Esophagus muscularis mucosa (tissue), 4 donors: ENCODE data around the gene ETDC. TPM values are rescaled to one million over a fixed set of nuclear protein-coding genes. Genes with fewer than 3 reads are reported as not detected.

Experiments used
- DNase-seq: peaks from one replicate; pipeline ENCODE4 v3.0.0-alpha.2; 2017; ENCODE audit errors: extremely low spot score
- H3K27ac ChIP-seq, 4 donors: fragments of 200-600 bp; sonication (generic); replicated peaks in 1 of 4; 1 replicate in 3 of 4; 2 replicates in 1 of 4; pipeline ENCODE4 v1.5.1; 2016 to 2019; ENCODE audit warnings: mild to moderate bottlenecking in 1 of 4
- H3K27me3 ChIP-seq, 4 donors: fragments of 200-600 bp; sonication (generic); one replicate each; pipeline versions ENCODE4 v1.5.1 to v1.6.0; 2016 to 2019
- H3K36me3 ChIP-seq, 4 donors: fragments of 200-600 bp; sonication (generic); one replicate each; pipeline ENCODE4 v1.5.1; 2016 to 2019
- H3K4me1 ChIP-seq, 4 donors: fragments of 200-600 bp; sonication (generic); one replicate each; pipeline ENCODE4 v1.5.1; 2016 to 2019
- H3K4me3 ChIP-seq, 4 donors: fragments of 200-600 bp; sonication (generic); 1 replicate in 2 of 4; 2 replicates in 2 of 4; pipeline ENCODE4 v1.5.1; 2016 to 2019; ENCODE audit warnings: mild to moderate bottlenecking in 4 of 4, moderate library complexity in 1 of 4
- H3K9me3 ChIP-seq, 4 donors: fragments of 200-600 bp; sonication (generic); 1 replicate in 3 of 4; 2 replicates in 1 of 4; pipeline ENCODE4 v1.5.1; 2016 to 2019
- CTCF ChIP-seq, 3 experiments: fragments of 200-600 bp in 2 of 3; fragments of 450-650 bp in 1 of 3; sonication (generic) in 2 of 3; IDR thresholded peaks; one replicate each; pipeline ENCODE4 v1.5.1; 2017 to 2019; ENCODE audit warnings: antibody characterized with exemption in 3 of 3, mild to moderate bottlenecking in 2 of 3, moderate library complexity in 1 of 3
- EP300 ChIP-seq: sonication (generic); formaldehyde crosslinking; IDR thresholded peaks from one replicate; pipeline ENCODE4 v1.6.1; 2017; ENCODE audit warnings: antibody characterized with exemption
- POLR2A ChIP-seq: fragments of 450-650 bp; IDR thresholded peaks from one replicate; pipeline ENCODE4 v1.6.1; 2017; ENCODE audit warnings: antibody characterized with exemption, moderate library complexity, mild to moderate bottlenecking, low read depth
- POLR2AphosphoS5 ChIP-seq, 2 donors: sonication (generic); formaldehyde crosslinking; IDR thresholded peaks; one replicate each; pipeline ENCODE4 v1.6.1; 2017; ENCODE audit warnings: antibody characterized with exemption in 2 of 2
- WGBS: methylation state at CpG from one replicate; pipeline ENCODE4 v1.1.5; 2018; 5-methylcytosine and 5-hydroxymethylcytosine counted together
- intact Hi-C: fragments of 100-400 bp; cut with DNase I; formaldehyde crosslinking; loops from one replicate; pipeline ENCODE4 v1.15.1; 2023
- total RNA-seq, 4 donors: library from RNA; depleted of rRNA; stranded (reverse); fragments of >200 nt; gene quantifications; one replicate each; pipeline versions ENCODE4 v1.1.0 to v1.2.1, GENCODE V29; 2016

Gene ETDC
- total RNA-seq, 4 donors from 2014 or later = not detected

GRCh38 chrX:135345107-135345589 is 35.9 kb downstream of the ETDC start:
- no peaks in the 10 kb centered on the region for H3K9me3 ChIP-seq
- intact Hi-C loops = no loop called here
- peak overlapping the region; percentile 88 to 95 (median 92) for H3K27ac ChIP-seq
- H3K4me1 ChIP-seq = peaks cover 20 to 38% (median 36%) of the 10 kb centered on the region in 4 donors
- H3K4me3 ChIP-seq = peak overlapping the region; percentile 69 to 76 (median 71)
- 55% methylated on average over 17 of the region's 18 CpGs for WGBS
- DNase-seq = no peak
- no peak for TF ChIP-seq POLR2A
- TF ChIP-seq POLR2AphosphoS5 (IDR thresholded peaks at IDR 0.05) = peak in 1 of 2 donors; percentile 24
- no peak for TF ChIP-seq EP300
- no peaks in the 10 kb centered on the region for H3K27me3 ChIP-seq
- peaks cover 0 to 23% (median 14%) of the 10 kb centered on the region in 4 donors for H3K36me3 ChIP-seq

- 61% methylated on average over 6 of the region's 6 CpGs for WGBS
- H3K4me3 ChIP-seq = no peak overlapping the region
- intact Hi-C loops = no loop called here
- TF ChIP-seq EP300 = no peak
- no peak for TF ChIP-seq POLR2A
- no peak for TF ChIP-seq POLR2AphosphoS5 (IDR thresholded peaks at IDR 0.05)
- no peak for TF ChIP-seq CTCF (IDR thresholded peaks at IDR 0.05)
- no peaks in the 10 kb centered on the region for H3K9me3 ChIP-seq
- peaks cover 7 to 21% (median 18%) of the 10 kb centered on the region in 4 donors for H3K4me1 ChIP-seq
- no peaks in the 10 kb centered on the region for H3K27me3 ChIP-seq
- H3K27ac ChIP-seq = no peak overlapping the region
- H3K36me3 ChIP-seq = peaks cover 5 to 34% (median 23%) of the 10 kb centered on the region in 4 donors
- no peak for DNase-seq
Measured at GRCh38 chrX:135346975-135347374, 37.7 kb downstream of the ETDC start.

GRCh38 chrX:135347381-135348016 is 38.2 kb downstream of the ETDC start:
- H3K36me3 ChIP-seq = peaks cover 5 to 34% (median 23%) of the 10 kb centered on the region in 4 donors
- H3K4me1 ChIP-seq = peaks cover 3 to 16% (median 12%) of the 10 kb centered on the region in 4 donors
- no peak for DNase-seq
- intact Hi-C loops = no loop called here
- H3K4me3 ChIP-seq = no peak overlapping the region
- TF ChIP-seq POLR2AphosphoS5 (IDR thresholded peaks at IDR 0.05) (no peak), EP300 (no peak), POLR2A (no peak), CTCF (IDR thresholded peaks at IDR 0.05) (no peak)
- H3K27ac ChIP-seq = no peak overlapping the region
- H3K9me3 ChIP-seq = no peaks in the 10 kb centered on the region
- no peaks in the 10 kb centered on the region for H3K27me3 ChIP-seq

- H3K9me3 ChIP-seq = no peaks in the 10 kb centered on the region
- DNase-seq = no peak
- no peak overlapping the region for H3K4me3 ChIP-seq
- no peak overlapping the region for H3K27ac ChIP-seq
- no peaks in the 10 kb centered on the region for H3K27me3 ChIP-seq
- H3K36me3 ChIP-seq = peaks cover 5 to 19% (median 17%) of the 10 kb centered on the region in 4 donors
- intact Hi-C loops = no loop called here
- no peak for TF ChIP-seq CTCF (IDR thresholded peaks at IDR 0.05)
- no peak for TF ChIP-seq POLR2A
- TF ChIP-seq POLR2AphosphoS5 (IDR thresholded peaks at IDR 0.05) = no peak
- TF ChIP-seq EP300 = no peak
- no peaks in the 10 kb centered on the region for H3K4me1 ChIP-seq
Measured at GRCh38 chrX:135354288-135354687, 45.0 kb downstream of the ETDC start.

Other genes starting within 250 kb of the ETDC start
- gene SMIM10L2B, start 210.8 kb upstream of the ETDC start, total RNA-seq = 1 to 10 TPM; 1.2 to 2.1 (median 2.1) TPM
- gene ETDB, start 189.0 kb upstream of the ETDC start, total RNA-seq = not detected
- gene CT55, start 138.1 kb upstream of the ETDC start, total RNA-seq = not detected
- not detected for gene ETDA, start 57.4 kb upstream of the ETDC start, total RNA-seq
- 1 to 10 TPM; 5.5 to 7.1 (median 6.9) TPM for gene ZNF75D, start 34.6 kb downstream of the ETDC start, total RNA-seq
- gene ZNF449, start 35.3 kb downstream of the ETDC start, total RNA-seq = 10 to 100 TPM in 1 of 4 donors, 1 to 10 TPM in 3; 6.0 to 10.4 (median 8.1) TPM
- 1 to 10 TPM in 2 of 4 donors, under 1 TPM in 2; 0.83 to 1.6 (median 1.2) TPM for gene SMIM10L2A, start 112.5 kb downstream of the ETDC start, total RNA-seq
- gene INTS6L, start 211.2 kb downstream of the ETDC start, total RNA-seq = 1 to 10 TPM; 6.3 to 8.3 (median 7.2) TPM